Testis (tissue), 2 donors: ENCODE measurements around the gene ZZZ3.

Experiments
- POLR2A ChIP-seq: fragments of 450-650 bp; IDR thresholded peaks from one replicate; pipeline ENCODE4 v1.6.1; 2017; ENCODE audit warnings: antibody characterized with exemption, mild to moderate bottlenecking, moderate library complexity
- TF ChIP-seq, protein P1 (sequence below), 3 experiments: fragments of 450-650 bp in 2 of 3; fragments of 200-600 bp in 1 of 3; sonication (generic) in 1 of 3; IDR thresholded peaks; one replicate each; pipeline ENCODE4 v1.5.1; 2016 to 2019; ENCODE audit warnings: antibody characterized with exemption in 3 of 3, mild to moderate bottlenecking in 2 of 3, moderate library complexity in 1 of 3

DNA sequence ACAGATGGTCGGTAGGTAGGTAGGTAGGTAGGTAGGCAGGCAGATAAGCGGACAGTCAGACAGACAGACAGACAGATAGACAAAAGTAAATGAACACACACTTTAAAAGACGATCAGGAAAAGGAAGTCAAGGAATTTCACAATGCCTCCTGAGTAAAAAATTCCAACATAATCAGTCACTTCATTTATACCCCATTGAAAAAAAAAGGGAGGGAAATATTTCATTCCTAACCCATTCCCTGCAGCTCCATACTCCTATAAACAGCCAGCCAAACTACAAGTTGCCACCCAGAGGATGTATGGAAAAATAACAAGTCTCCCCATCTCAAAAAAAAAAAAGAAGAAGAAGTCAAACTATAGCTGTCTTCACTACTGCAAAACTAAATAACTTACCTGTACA lies 43.4 kb downstream of the ZZZ3 start:
- TF ChIP-seq POLR2A = no peak
- TF ChIP-seq, protein P1, sequence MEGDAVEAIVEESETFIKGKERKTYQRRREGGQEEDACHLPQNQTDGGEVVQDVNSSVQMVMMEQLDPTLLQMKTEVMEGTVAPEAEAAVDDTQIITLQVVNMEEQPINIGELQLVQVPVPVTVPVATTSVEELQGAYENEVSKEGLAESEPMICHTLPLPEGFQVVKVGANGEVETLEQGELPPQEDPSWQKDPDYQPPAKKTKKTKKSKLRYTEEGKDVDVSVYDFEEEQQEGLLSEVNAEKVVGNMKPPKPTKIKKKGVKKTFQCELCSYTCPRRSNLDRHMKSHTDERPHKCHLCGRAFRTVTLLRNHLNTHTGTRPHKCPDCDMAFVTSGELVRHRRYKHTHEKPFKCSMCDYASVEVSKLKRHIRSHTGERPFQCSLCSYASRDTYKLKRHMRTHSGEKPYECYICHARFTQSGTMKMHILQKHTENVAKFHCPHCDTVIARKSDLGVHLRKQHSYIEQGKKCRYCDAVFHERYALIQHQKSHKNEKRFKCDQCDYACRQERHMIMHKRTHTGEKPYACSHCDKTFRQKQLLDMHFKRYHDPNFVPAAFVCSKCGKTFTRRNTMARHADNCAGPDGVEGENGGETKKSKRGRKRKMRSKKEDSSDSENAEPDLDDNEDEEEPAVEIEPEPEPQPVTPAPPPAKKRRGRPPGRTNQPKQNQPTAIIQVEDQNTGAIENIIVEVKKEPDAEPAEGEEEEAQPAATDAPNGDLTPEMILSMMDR (IDR thresholded peaks at IDR 0.05) = no peak
